Measurements from ENCODE around the gene SYNE1. TPM values are rescaled to one million over a fixed set of nuclear protein-coding genes. Genes with fewer than 3 reads are reported as not detected.

SYNE1 gene
- total RNA-seq, 3 donors from 2014 or later (not counting 1 experiment from before 2014, with no cell fraction given), result 489 to 570 (median 498) TPM

- no peaks in the 10 kb centered on the region for H3K9me3 Mint-ChIP-seq
- no peak overlapping the region for H3K27ac ChIP-seq (ENCODE audit: low read length)
- H3K4me3 ChIP-seq (ENCODE audit: low read length), result no peak overlapping the region
- H3K9me3 ChIP-seq (ENCODE audit: control insufficient read depth, insufficient read depth, low read length), result no peaks in the 10 kb centered on the region
- DNase-seq, result no peak
- no peak for ATAC-seq
- H3K36me3 ChIP-seq (ENCODE audit: control insufficient read depth, insufficient read depth, low read length), result peaks cover 74% of the 10 kb centered on the region
- peaks cover 19 to 29% of the 10 kb centered on the region in 2 donors for H3K4me1 Mint-ChIP-seq
- no peaks in the 10 kb centered on the region for H3K27me3 Mint-ChIP-seq (ENCODE audit: low read depth in 2 of 2)
- H3K4me1 ChIP-seq (ENCODE audit: control insufficient read depth, insufficient read depth, low read length), result peaks cover 5% of the 10 kb centered on the region
- TF ChIP-seq CTCF (IDR thresholded peaks at IDR 0.05), result no peak
- H3K27me3 ChIP-seq (ENCODE audit: control insufficient read depth, insufficient read depth, low read length), result no peaks in the 10 kb centered on the region
- H3K27ac Mint-ChIP-seq, result peak overlapping the region; percentile 76 to 77
- peaks cover 8% of the 10 kb centered on the region for H3K36me3 Mint-ChIP-seq
- WGBS (ENCODE audit: insufficient coverage), result 100% methylated on average over 1 of the region's 2 CpGs
- intact Hi-C loops (cut with micrococcal nuclease), result no loop called here
- H3K4me3 Mint-ChIP-seq, result no peak overlapping the region
These were observed 463.2 kb downstream of the SYNE1 start for GRCh38 chr6:152173957-152174356.

GRCh38 chr6:152173321-152173720, 463.8 kb downstream of the SYNE1 start:
- peaks cover 70% of the 10 kb centered on the region for H3K36me3 ChIP-seq (ENCODE audit: control insufficient read depth, insufficient read depth, low read length)
- H3K4me3 ChIP-seq (ENCODE audit: low read length), result no peak overlapping the region
- peaks cover 5% of the 10 kb centered on the region for H3K4me1 ChIP-seq (ENCODE audit: control insufficient read depth, insufficient read depth, low read length)
- 93% methylated on average over 4 of the region's 4 CpGs for WGBS (ENCODE audit: insufficient coverage)
- peaks cover 21 to 31% of the 10 kb centered on the region in 2 donors for H3K4me1 Mint-ChIP-seq
- no peaks in the 10 kb centered on the region for H3K9me3 Mint-ChIP-seq
- H3K36me3 Mint-ChIP-seq, result peaks cover 10% of the 10 kb centered on the region
- H3K27ac ChIP-seq (ENCODE audit: low read length), result no peak overlapping the region
- DNase-seq (no peak), ATAC-seq (no peak)
- intact Hi-C loops (cut with micrococcal nuclease), result no loop called here
- no peaks in the 10 kb centered on the region for H3K27me3 ChIP-seq (ENCODE audit: control insufficient read depth, insufficient read depth, low read length)
- TF ChIP-seq CTCF (IDR thresholded peaks at IDR 0.05), result no peak
- no peaks in the 10 kb centered on the region for H3K27me3 Mint-ChIP-seq (ENCODE audit: low read depth in 2 of 2)
- peak overlapping the region; percentile 40 to 76 for H3K27ac Mint-ChIP-seq
- H3K4me3 Mint-ChIP-seq, result no peak overlapping the region
- no peaks in the 10 kb centered on the region for H3K9me3 ChIP-seq (ENCODE audit: control insufficient read depth, insufficient read depth, low read length)

GRCh38 chr6:152170702-152171667, 466.2 kb downstream of the SYNE1 start:
- H3K27me3 ChIP-seq (ENCODE audit: control insufficient read depth, insufficient read depth, low read length), result no peaks in the 10 kb centered on the region
- no peak for TF ChIP-seq CTCF (IDR thresholded peaks at IDR 0.05)
- Mint-ChIP-seq H3K9me3 (no peaks in the 10 kb centered on the region), H3K4me1 (peaks cover 26 to 45% of the 10 kb centered on the region in 2 donors), H3K27ac (peak overlapping the region; percentile 72 to 89), H3K27me3 (ENCODE audit: low read depth in 2 of 2) (no peaks in the 10 kb centered on the region), H3K4me3 (peak overlapping the region; percentile 28), H3K36me3 (peaks cover 21% of the 10 kb centered on the region)
- ATAC-seq (peak; percentile 63 to 91 (median 80)), DNase-seq (peak in 1 of 2 donors; percentile 80)
- peak overlapping the region; percentile 67 for H3K27ac ChIP-seq (ENCODE audit: low read length)
- H3K9me3 ChIP-seq (ENCODE audit: control insufficient read depth, insufficient read depth, low read length), result no peaks in the 10 kb centered on the region
- no peak overlapping the region for H3K4me3 ChIP-seq (ENCODE audit: low read length)
- H3K36me3 ChIP-seq (ENCODE audit: control insufficient read depth, insufficient read depth, low read length), result peaks cover 61% of the 10 kb centered on the region
- H3K4me1 ChIP-seq (ENCODE audit: control insufficient read depth, insufficient read depth, low read length), result peaks cover 5% of the 10 kb centered on the region
- intact Hi-C loops (cut with micrococcal nuclease), result no loop called here
- 71% methylated on average over 12 of the region's 13 CpGs for WGBS (ENCODE audit: insufficient coverage)

Measured in natural killer cell (primary cell).